Bronchus fibroblast of lung (primary cell): Measurements from ENCODE around the gene ANKRD12. TPM values are rescaled to one million over a fixed set of nuclear protein-coding genes. Genes with fewer than 3 reads are reported as not detected.

Experiments used
- total RNA-seq: library from RNA; depleted of rRNA; stranded (reverse); fragments of >200 nt; gene quantifications from 2 replicates; pipeline ENCODE4 v1.2.3, GENCODE V29; 2015

Gene ANKRD12
- 4.0 and 4.5 TPM in 2 replicates for total RNA-seq

DNA sequence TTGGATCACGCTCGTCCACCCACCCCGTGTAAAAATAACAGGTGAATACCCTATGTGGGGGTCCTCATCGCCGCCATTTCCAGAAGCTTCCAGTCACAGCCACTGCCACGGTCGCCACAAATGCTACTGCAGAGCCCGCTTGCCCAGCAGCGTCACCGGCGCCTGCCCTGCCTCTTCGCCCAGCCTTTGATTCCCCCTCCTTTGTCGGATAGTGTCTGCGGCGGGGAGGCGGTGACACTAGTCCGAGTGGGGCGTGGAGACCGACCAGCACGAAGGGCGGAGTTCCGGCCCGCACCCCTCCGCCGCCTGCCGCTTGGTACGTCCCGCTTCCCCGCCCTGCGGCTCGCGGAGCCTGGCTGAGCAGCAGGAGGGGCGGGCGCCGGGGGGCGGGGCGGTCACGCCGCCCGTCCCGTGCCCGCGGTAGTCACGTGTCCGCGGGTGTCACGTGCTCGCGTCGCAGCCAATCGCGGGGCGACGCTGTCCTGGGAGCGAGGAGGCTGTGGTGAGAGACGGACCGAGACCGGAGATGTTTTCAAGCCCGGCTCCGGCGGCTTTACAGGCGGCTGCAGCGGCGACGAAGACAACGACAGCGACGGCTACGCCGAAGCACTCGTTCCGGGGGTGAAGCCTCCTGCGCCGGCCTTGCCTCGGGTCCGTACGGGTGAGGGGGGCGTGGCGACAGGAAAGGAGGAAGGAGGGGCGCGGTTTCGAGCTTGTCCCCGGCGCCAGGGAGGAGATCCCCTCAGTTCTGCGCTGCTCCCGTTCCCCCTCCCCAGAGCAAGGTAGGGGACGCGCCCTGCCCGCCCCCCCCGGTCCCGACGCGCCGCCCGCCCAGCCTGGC is at the start of gene ANKRD12:
TSS of gene ANKRD12 (plus strand) at position 467 of the 841 bp plus-strand sequence. CDS start 45,652 bp downstream, outside the sequence.

GRCh38 chr18:9102508-9103375 is 33.8 kb upstream of the ANKRD12 start, which contains the start of gene NDUFV2:
TSS of gene NDUFV2 (plus strand) at chr18:9102699. CDS start at chr18:9102744, 45 bp downstream.

GRCh38 chr18:9334329-9334972 is 197.9 kb downstream of the ANKRD12 start, which contains the start of gene TWSG1:
TSS of gene TWSG1 (plus strand) at chr18:9334773. CDS start at chr18:9337230, 2,457 bp downstream.

Other genes with a start within 250 kb of the ANKRD12 start
- gene NDUFV2, start 34.1 kb upstream of the ANKRD12 start, total RNA-seq = 121 and 134 TPM in 2 replicates
- 48.5 and 60.4 TPM in 2 replicates for gene TWSG1, start 198.0 kb downstream of the ANKRD12 start, total RNA-seq